Lower leg skin (tissue), 4 donors: ENCODE data around the gene CLEC19A. TPM values are rescaled to one million over a fixed set of nuclear protein-coding genes. Genes with fewer than 3 reads are reported as not detected.

ENCODE experiments used
- DNase-seq, 2 donors: peaks; one replicate each; pipeline ENCODE4 v3.0.0-alpha.2; 2019; ENCODE audit warnings: low spot score in 2 of 2
- H3K4me3 ChIP-seq: fragments of 200-600 bp; sonication (generic); 2 replicates; pipeline ENCODE4 v1.5.1; 2017; ENCODE audit warnings: mild to moderate bottlenecking, low read depth; ENCODE audit not compliant: poor library complexity, severe bottlenecking
- CTCF ChIP-seq, 3 donors: fragments of 450-650 bp; IDR thresholded peaks; one replicate each; pipeline ENCODE4 v1.5.1; 2016; ENCODE audit warnings: antibody characterized with exemption in 3 of 3, mild to moderate bottlenecking in 3 of 3, moderate library complexity in 2 of 3
- POLR2A ChIP-seq, 2 donors: fragments of 450-650 bp; IDR thresholded peaks; one replicate each; pipeline ENCODE4 v1.6.1; 2016 to 2017; ENCODE audit warnings: antibody characterized with exemption in 2 of 2, mild to moderate bottlenecking in 1 of 2, moderate library complexity in 1 of 2
- WGBS, 2 donors: methylation state at CpG; one replicate each; pipeline ENCODE4 v1.1.5; 2018; 5-methylcytosine and 5-hydroxymethylcytosine counted together
- intact Hi-C: fragments of 100-400 bp; cut with DNase I; formaldehyde crosslinking; loops from one replicate; pipeline ENCODE4 v1.15.0; 2023; ENCODE audit warnings: low total_unique reads
- total RNA-seq, 4 donors: library from RNA; depleted of rRNA; stranded (reverse); fragments of >200 nt; gene quantifications; one replicate each; pipeline ENCODE4 v1.1.0, GENCODE V29; 2016

The CLEC19A gene
- total RNA-seq, 4 donors from 2014 or later = not detected

GRCh38 chr16:19291475-19291874, 5.9 kb downstream of the CLEC19A start:
- no peak overlapping the region for H3K4me3 ChIP-seq
- DNase-seq = no peak
- TF ChIP-seq POLR2A (IDR thresholded peaks at IDR 0.05) = no peak
- TF ChIP-seq CTCF (IDR thresholded peaks at IDR 0.05) = no peak
- intact Hi-C loops = no loop called here
- WGBS, 2 donors = 46 to 53% methylated on average over 4 of the region's 4 CpGs

GRCh38 chr16:19292186-19292585, 6.7 kb downstream of the CLEC19A start:
- WGBS, 2 donors = 65 to 70% methylated on average over 5 of the region's 5 CpGs
- intact Hi-C loops = no loop called here
- TF ChIP-seq CTCF (IDR thresholded peaks at IDR 0.05) (no peak), POLR2A (IDR thresholded peaks at IDR 0.05) (no peak)
- H3K4me3 ChIP-seq = no peak overlapping the region
- no peak for DNase-seq

GRCh38 chr16:19294156-19294649, 8.7 kb downstream of the CLEC19A start:
- no peak for TF ChIP-seq POLR2A (IDR thresholded peaks at IDR 0.05)
- TF ChIP-seq CTCF (IDR thresholded peaks at IDR 0.05) = no peak
- intact Hi-C loops = no loop called here
- no peak overlapping the region for H3K4me3 ChIP-seq

GRCh38 chr16:19295393-19295792, 9.9 kb downstream of the CLEC19A start:
- WGBS, 2 donors = 46 to 47% methylated on average over 2 of the region's 2 CpGs
- DNase-seq = no peak
- intact Hi-C loops = no loop called here
- TF ChIP-seq POLR2A (IDR thresholded peaks at IDR 0.05) = no peak
- TF ChIP-seq CTCF (IDR thresholded peaks at IDR 0.05) = no peak
- H3K4me3 ChIP-seq = no peak overlapping the region

More at GRCh38 chr16:19294156-19294649, 8.7 kb downstream of the CLEC19A start:
- DNase-seq = peak; percentile 52 to 86
- WGBS, 2 donors = 24 to 31% methylated on average over 5 of the region's 5 CpGs

- intact Hi-C loops = no loop called here
- DNase-seq = no peak
- WGBS, 2 donors = 78 to 79% methylated on average over 1 of the region's 1 CpG
- H3K4me3 ChIP-seq = no peak overlapping the region
- TF ChIP-seq CTCF (IDR thresholded peaks at IDR 0.05) (no peak), POLR2A (IDR thresholded peaks at IDR 0.05) (no peak)
These were observed 11.9 kb downstream of the CLEC19A start for GRCh38 chr16:19297454-19297853.

- H3K4me3 ChIP-seq = no peak overlapping the region
- WGBS, 2 donors = 74 to 76% methylated on average over 2 of the region's 2 CpGs
- no peak for TF ChIP-seq POLR2A (IDR thresholded peaks at IDR 0.05)
- TF ChIP-seq CTCF (IDR thresholded peaks at IDR 0.05) = no peak
- intact Hi-C loops = no loop called here
- DNase-seq = no peak
These were observed 14.0 kb downstream of the CLEC19A start for GRCh38 chr16:19299565-19299964.
